Activated naive CD4-positive, alpha-beta T cell treated with anti-CD3 and anti-CD28 coated beads, Interleukin-2, amount 50 U/mL, for 24 hours (primary cell): ENCODE results near the gene HDC.

ENCODE experiments used
- H3K27ac Mint-ChIP-seq: one replicate; pipeline ENCODE4 v1.8.0; 2021; ENCODE audit warnings: mild to moderate bottlenecking, mixed read lengths
- H3K27me3 Mint-ChIP-seq: one replicate; pipeline ENCODE4 v1.8.0; 2021; ENCODE audit warnings: mixed read lengths
- H3K36me3 Mint-ChIP-seq: one replicate; pipeline ENCODE4 v1.8.0; 2021; ENCODE audit warnings: mixed read lengths
- H3K4me1 Mint-ChIP-seq: one replicate; pipeline ENCODE4 v1.8.0; 2021; ENCODE audit warnings: mixed read lengths
- H3K4me3 Mint-ChIP-seq: one replicate; pipeline ENCODE4 v1.8.0; 2021; ENCODE audit warnings: mild to moderate bottlenecking, mixed read lengths
- H3K9me3 Mint-ChIP-seq: one replicate; pipeline ENCODE4 v1.8.0; 2021; ENCODE audit warnings: mixed read lengths

The HDC gene

GRCh38 chr15:50244959-50245624 is 20.4 kb downstream of the HDC start:
- no peaks in the 10 kb centered on the region for H3K27me3 Mint-ChIP-seq
- no peak overlapping the region for H3K4me3 Mint-ChIP-seq
- no peaks in the 10 kb centered on the region for H3K36me3 Mint-ChIP-seq
- peaks cover 22% of the 10 kb centered on the region for H3K4me1 Mint-ChIP-seq
- no peaks in the 10 kb centered on the region for H3K9me3 Mint-ChIP-seq
- H3K27ac Mint-ChIP-seq, result no peak overlapping the region

GRCh38 chr15:50244153-50244552 is 21.4 kb downstream of the HDC start:
- Mint-ChIP-seq H3K9me3 (no peaks in the 10 kb centered on the region), H3K27ac (peak overlapping the region; percentile 11), H3K27me3 (no peaks in the 10 kb centered on the region), H3K4me1 (peaks cover 18% of the 10 kb centered on the region), H3K4me3 (no peak overlapping the region), H3K36me3 (no peaks in the 10 kb centered on the region)

- Mint-ChIP-seq H3K4me3 (no peak overlapping the region), H3K27ac (no peak overlapping the region)
Observed at GRCh38 chr15:50241684-50242450, 23.7 kb downstream of the HDC start.

GRCh38 chr15:50238255-50238654 is 27.3 kb downstream of the HDC start:
- no peaks in the 10 kb centered on the region for H3K36me3 Mint-ChIP-seq

More at GRCh38 chr15:50241684-50242450, 23.7 kb downstream of the HDC start:
- Mint-ChIP-seq H3K36me3 (no peaks in the 10 kb centered on the region), H3K27me3 (no peaks in the 10 kb centered on the region), H3K9me3 (no peaks in the 10 kb centered on the region), H3K4me1 (no peaks in the 10 kb centered on the region)

GRCh38 chr15:50236433-50236832 is 29.1 kb downstream of the HDC start:
- Mint-ChIP-seq H3K27me3 (no peaks in the 10 kb centered on the region), H3K27ac (no peak overlapping the region), H3K4me3 (no peak overlapping the region), H3K4me1 (no peaks in the 10 kb centered on the region), H3K9me3 (no peaks in the 10 kb centered on the region), H3K36me3 (no peaks in the 10 kb centered on the region)

More at GRCh38 chr15:50238255-50238654, 27.3 kb downstream of the HDC start:
- Mint-ChIP-seq H3K27ac (peak overlapping the region; percentile 11), H3K4me1 (no peaks in the 10 kb centered on the region), H3K9me3 (no peaks in the 10 kb centered on the region), H3K4me3 (no peak overlapping the region), H3K27me3 (no peaks in the 10 kb centered on the region)

GRCh38 chr15:50235794-50236193 is 29.7 kb downstream of the HDC start:
- H3K4me1 Mint-ChIP-seq, result no peaks in the 10 kb centered on the region

GRCh38 chr15:50234764-50235163 is 30.8 kb downstream of the HDC start:
- no peak overlapping the region for H3K4me3 Mint-ChIP-seq
- H3K27ac Mint-ChIP-seq, result no peak overlapping the region
- no peaks in the 10 kb centered on the region for H3K27me3 Mint-ChIP-seq
- no peaks in the 10 kb centered on the region for H3K9me3 Mint-ChIP-seq
- H3K4me1 Mint-ChIP-seq, result no peaks in the 10 kb centered on the region
- no peaks in the 10 kb centered on the region for H3K36me3 Mint-ChIP-seq

More at GRCh38 chr15:50235794-50236193, 29.7 kb downstream of the HDC start:
- Mint-ChIP-seq H3K36me3 (no peaks in the 10 kb centered on the region), H3K9me3 (no peaks in the 10 kb centered on the region), H3K27ac (no peak overlapping the region), H3K27me3 (no peaks in the 10 kb centered on the region), H3K4me3 (no peak overlapping the region)

- no peaks in the 10 kb centered on the region for H3K4me1 Mint-ChIP-seq
- H3K9me3 Mint-ChIP-seq, result no peaks in the 10 kb centered on the region
- no peaks in the 10 kb centered on the region for H3K36me3 Mint-ChIP-seq
- H3K27ac Mint-ChIP-seq, result no peak overlapping the region
- H3K27me3 Mint-ChIP-seq, result no peaks in the 10 kb centered on the region
- H3K4me3 Mint-ChIP-seq, result no peak overlapping the region
Observed at GRCh38 chr15:50233192-50233736, 32.3 kb downstream of the HDC start.

GRCh38 chr15:50232791-50233190 is 32.7 kb downstream of the HDC start:
- Mint-ChIP-seq H3K27ac (no peak overlapping the region), H3K36me3 (no peaks in the 10 kb centered on the region), H3K27me3 (no peaks in the 10 kb centered on the region), H3K4me1 (no peaks in the 10 kb centered on the region), H3K4me3 (no peak overlapping the region), H3K9me3 (no peaks in the 10 kb centered on the region)

- Mint-ChIP-seq H3K36me3 (no peaks in the 10 kb centered on the region), H3K4me3 (no peak overlapping the region), H3K9me3 (no peaks in the 10 kb centered on the region), H3K27me3 (no peaks in the 10 kb centered on the region), H3K4me1 (no peaks in the 10 kb centered on the region), H3K27ac (no peak overlapping the region)
Observed at GRCh38 chr15:50231761-50232160, 33.8 kb downstream of the HDC start.

- Mint-ChIP-seq H3K4me1 (no peaks in the 10 kb centered on the region), H3K9me3 (no peaks in the 10 kb centered on the region), H3K4me3 (no peak overlapping the region), H3K27ac (no peak overlapping the region), H3K36me3 (no peaks in the 10 kb centered on the region), H3K27me3 (no peaks in the 10 kb centered on the region)
Observed at GRCh38 chr15:50229336-50229735, 36.2 kb downstream of the HDC start.

GRCh38 chr15:50228866-50229265 is 36.7 kb downstream of the HDC start:
- Mint-ChIP-seq H3K9me3 (no peaks in the 10 kb centered on the region), H3K27ac (no peak overlapping the region), H3K4me3 (no peak overlapping the region), H3K36me3 (no peaks in the 10 kb centered on the region), H3K4me1 (no peaks in the 10 kb centered on the region), H3K27me3 (no peaks in the 10 kb centered on the region)

GRCh38 chr15:50227076-50227475 is 38.5 kb downstream of the HDC start:
- Mint-ChIP-seq H3K9me3 (no peaks in the 10 kb centered on the region), H3K36me3 (no peaks in the 10 kb centered on the region), H3K4me1 (no peaks in the 10 kb centered on the region), H3K27ac (no peak overlapping the region), H3K27me3 (no peaks in the 10 kb centered on the region), H3K4me3 (no peak overlapping the region)

GRCh38 chr15:50225938-50226337 is 39.6 kb downstream of the HDC start:
- no peaks in the 10 kb centered on the region for H3K27me3 Mint-ChIP-seq
- no peaks in the 10 kb centered on the region for H3K9me3 Mint-ChIP-seq
- H3K27ac Mint-ChIP-seq, result no peak overlapping the region
- H3K4me1 Mint-ChIP-seq, result no peaks in the 10 kb centered on the region
- H3K4me3 Mint-ChIP-seq, result no peak overlapping the region
- no peaks in the 10 kb centered on the region for H3K36me3 Mint-ChIP-seq

- Mint-ChIP-seq H3K36me3 (no peaks in the 10 kb centered on the region), H3K4me1 (no peaks in the 10 kb centered on the region), H3K27ac (no peak overlapping the region), H3K4me3 (no peak overlapping the region), H3K9me3 (no peaks in the 10 kb centered on the region), H3K27me3 (no peaks in the 10 kb centered on the region)
Observed at GRCh38 chr15:50225057-50225456, 40.5 kb downstream of the HDC start.

GRCh38 chr15:50224606-50225005 is 40.9 kb downstream of the HDC start:
- H3K27ac Mint-ChIP-seq, result no peak overlapping the region
- no peaks in the 10 kb centered on the region for H3K9me3 Mint-ChIP-seq
- H3K36me3 Mint-ChIP-seq, result no peaks in the 10 kb centered on the region
- H3K4me3 Mint-ChIP-seq, result no peak overlapping the region
- no peaks in the 10 kb centered on the region for H3K4me1 Mint-ChIP-seq
- no peaks in the 10 kb centered on the region for H3K27me3 Mint-ChIP-seq
